K562 (cell line): ENCODE data around the gene BCAS1. TPM values are rescaled to one million over a fixed set of nuclear protein-coding genes. Genes with fewer than 3 reads are reported as not detected.
A peak's percentile ranks its signal among the peaks of the same experiment; 100 is the strongest.

ENCODE experiments used
- BCLAF1 ChIP-seq, 2 experiments: fragments of 450-650 bp in 1 of 2; IDR thresholded peaks; 2 replicates each; pipeline ENCODE4 v1.6.1; 2011 to 2017; ENCODE audit warnings: low read depth in 2 of 2, antibody characterized with exemption in 1 of 2, borderline replicate concordance in 1 of 2, low read length in 1 of 2, mild to moderate bottlenecking in 1 of 2, mixed read lengths in 1 of 2; ENCODE audit not compliant: control insufficient read depth in 1 of 2
- CLOCK ChIP-seq: fragments of 250-450 bp; sonication (Bioruptor Pico); IDR thresholded peaks from 2 replicates; pipeline ENCODE4 v1.4.0; 2020; ENCODE audit warnings: mild to moderate bottlenecking, moderate library complexity, borderline replicate concordance
- GTF2A2 ChIP-seq: IDR thresholded peaks from 2 replicates; pipeline ENCODE4 v1.6.1; 2016; ENCODE audit warnings: mild to moderate bottlenecking, missing genetic modification characterization, missing compliant biosample characterization
- KDM4B ChIP-seq, 2 experiments: fragments of 450-650 bp in 1 of 2; sonication (generic) in 1 of 2; IDR thresholded peaks; 2 replicates each; pipeline ENCODE4 v1.6.1; 2016 to 2017; ENCODE audit warnings: borderline replicate concordance in 2 of 2, antibody characterized with exemption in 1 of 2, low read depth in 1 of 2, mild to moderate bottlenecking in 1 of 2
- MCM3 ChIP-seq: fragments of 450-650 bp; IDR thresholded peaks from 2 replicates; pipeline ENCODE4 v1.6.1; 2016
- RBM39 ChIP-seq: fragments of 200-400 bp; formaldehyde crosslinking; optimal IDR thresholded peaks from 2 replicates; pipeline ENCODE3; 2018; ENCODE audit warnings: low read depth, low read length
- ZNF12 ChIP-seq: sonication (generic); formaldehyde crosslinking; IDR thresholded peaks from 2 replicates; pipeline ENCODE4 v1.4.0; 2020; ENCODE audit warnings: mild to moderate bottlenecking, missing genetic modification reagents
- ZNF384 ChIP-seq: IDR thresholded peaks from 2 replicates; pipeline ENCODE4 v1.6.1; 2012; ENCODE audit warnings: low read depth, low read length, improper control_type of control experiment
- ZNF707 ChIP-seq: fragments of 250-450 bp; sonication (Bioruptor Pico); conservative IDR thresholded peaks from 2 replicates; pipeline ENCODE4 v1.8.0; 2022; ENCODE audit warnings: inconsistent platforms, mild to moderate bottlenecking, moderate library complexity
- polyA plus RNA-seq, 8 experiments: library from polyadenylated mRNA; depleted of rRNA in 4 of 8; stranded (reverse) in 5 of 8; unstranded in 3 of 8; fragments of >200 nt; fragmentation: Nextera tagmentation in 2 of 8; fragmentation: Illumina TruSeq in 1 of 8; extraction: Ambion mirVana in 2 of 8; extraction: Trizol in 1 of 8; gene quantifications; 2 replicates each; pipeline versions ENCODE4 v1.2.1 to v1.2.3, GENCODE V29; 2011 to 2014; ENCODE audit warnings: inconsistent platforms in 1 of 8, missing spikeins in 1 of 8
- total RNA-seq, 7 experiments: library from RNA; depleted of rRNA in 6 of 7; stranded (reverse); fragments of >200 nt in 6 of 7; fragmentation: Illumina TruSeq in 2 of 7; extraction: Trizol in 2 of 7; gene quantifications; 2 replicates each; pipeline versions ENCODE4 v1.2.1 to v1.2.3, GENCODE V29; 2011 to 2021; ENCODE audit warnings: low replicate concordance in 1 of 7

Gene BCAS1
- total and polyA plus RNA-seq, 9 of the 15 experiments (the other 6 are each of a cell fraction or from before 2014, with no cell fraction given): 0.18 to 2.3 (median 0.93) TPM

GRCh38 chr20:53986037-53986650, 84.2 kb downstream of the BCAS1 start (continued):
- TF ChIP-seq BCLAF1 (IDR thresholded peaks at IDR 0.05; ENCODE audit: borderline replicate concordance in 1 of 2, control insufficient read depth in 1 of 2, low read depth in 2 of 2, low read length in 1 of 2): peak in 1 of 2 experiments; percentile 65; a peak in 1 of 4 replicates
- no peak for TF ChIP-seq MCM3
- no peak for TF ChIP-seq KDM4B (IDR thresholded peaks at IDR 0.05; ENCODE audit: borderline replicate concordance in 2 of 2, low read depth in 1 of 2)
- no peak for TF ChIP-seq ZNF707 (CRISPR knock-in tag)
- TF ChIP-seq CLOCK: no peak
- no peak for TF ChIP-seq ZNF384
- TF ChIP-seq RBM39: no peak
- no peak for TF ChIP-seq ZNF12 (CRISPR knock-in tag)
- no peak for TF ChIP-seq GTF2A2
